ENCODE data around the gene SEMA4B.

DNA sequence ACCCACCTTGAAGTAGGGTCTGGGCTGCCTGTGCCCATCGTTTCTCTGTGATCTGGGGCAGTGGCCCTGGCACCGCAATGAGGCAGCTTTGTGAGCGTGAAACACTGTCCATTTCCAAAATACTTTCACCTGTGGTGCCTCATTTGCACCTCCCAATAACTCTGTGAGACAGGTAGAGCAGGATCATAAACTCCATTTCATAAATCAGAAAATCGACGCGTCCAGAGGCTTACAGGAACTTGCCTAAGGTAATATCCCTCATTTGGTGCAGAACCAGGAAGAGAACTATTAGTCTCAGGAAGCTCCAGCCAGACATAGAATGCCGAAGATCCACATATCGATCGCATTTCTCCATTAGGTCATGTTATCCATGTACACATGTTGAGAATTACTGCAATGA, 38.2 kb upstream of the SEMA4B start:
- TF ChIP-seq ZNF384 (IDR thresholded peaks at IDR 0.05), result no peak
- no peak for TF ChIP-seq TARDBP (IDR thresholded peaks at IDR 0.05)
- TF ChIP-seq SP1 (IDR thresholded peaks at IDR 0.05), result no peak
- no peak for TF ChIP-seq SUZ12 (IDR thresholded peaks at IDR 0.05)
- no peak for TF ChIP-seq NFRKB (IDR thresholded peaks at IDR 0.05)
- no peak for TF ChIP-seq FOXM1 (IDR thresholded peaks at IDR 0.05; ENCODE audit: borderline replicate concordance)
